Muscle layer of colon (tissue), 2 donors: ENCODE measurements around the gene FAM217A.

Source experiments
- H3K27ac ChIP-seq: one replicate; pipeline ENCODE4 v1.7.0; 2013; ENCODE audit warnings: low read depth, mild to moderate bottlenecking, low read length, moderate library complexity
- H3K27me3 ChIP-seq, 2 donors: one replicate each; pipeline ENCODE4 v1.7.0; 2013; ENCODE audit warnings: low read length in 2 of 2, mild to moderate bottlenecking in 2 of 2; ENCODE audit not compliant: insufficient read depth in 2 of 2, control insufficient read depth in 1 of 2
- H3K36me3 ChIP-seq: one replicate; pipeline ENCODE4 v1.7.0; 2013; ENCODE audit warnings: mild to moderate bottlenecking, low read length; ENCODE audit not compliant: insufficient read depth
- H3K4me1 ChIP-seq: one replicate; pipeline ENCODE4 v1.7.0; 2013; ENCODE audit warnings: mild to moderate bottlenecking, low read length; ENCODE audit not compliant: insufficient read depth
- H3K4me3 ChIP-seq, 2 donors: one replicate each; pipeline ENCODE4 v1.7.0; 2013; ENCODE audit warnings: low read length in 2 of 2, low read depth in 1 of 2, mild to moderate bottlenecking in 1 of 2, moderate library complexity in 1 of 2
- H3K9ac ChIP-seq: one replicate; pipeline ENCODE4 v1.7.0; 2013; ENCODE audit warnings: low read length
- H3K9me3 ChIP-seq: one replicate; pipeline ENCODE4 v1.7.0; 2013; ENCODE audit warnings: mild to moderate bottlenecking, low read length
- donor health status: abdominal sarcoma.
- donor health status: Adenocarcinoma of cecum.

The FAM217A gene

DNA sequence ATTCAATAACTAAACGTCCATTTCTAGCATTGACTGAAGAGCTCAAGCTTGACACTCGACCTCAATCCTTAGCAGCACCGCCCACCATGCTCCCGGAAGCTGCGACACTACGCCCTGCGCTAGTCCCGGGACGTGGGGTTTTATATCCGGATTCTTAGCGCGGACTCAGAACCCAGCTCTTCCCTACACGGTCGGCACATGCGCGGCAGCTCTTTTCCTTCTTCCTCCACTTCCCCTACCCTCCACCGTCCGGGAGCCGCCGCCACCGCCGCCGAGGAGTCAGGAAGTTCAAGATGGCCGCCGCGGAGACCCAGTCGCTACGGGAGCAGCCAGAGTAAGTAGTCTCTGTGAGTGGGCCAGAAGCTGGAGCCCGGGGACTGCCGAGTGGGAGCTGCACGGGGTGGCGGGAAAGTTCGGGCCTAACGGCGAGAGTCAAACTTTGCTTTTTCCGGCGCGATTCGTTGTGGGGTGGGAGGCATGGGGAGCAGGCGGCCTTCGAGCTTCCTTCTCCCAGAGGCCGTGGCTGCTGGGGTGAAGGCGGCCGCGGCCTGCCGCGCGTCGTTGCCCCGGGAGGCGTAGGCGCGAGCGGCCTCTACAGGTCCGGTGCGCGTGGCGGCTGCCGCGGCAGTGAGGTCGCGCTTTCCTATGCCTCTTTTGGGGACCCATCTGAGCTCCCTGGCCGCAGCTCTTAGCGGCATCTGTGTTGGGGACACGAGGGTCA lies 57.6 kb downstream of the FAM217A start:
- Histone ChIP-seq H3K4me1 (peaks cover 47% of the 10 kb centered on the region), H3K27me3 (no peaks in the 10 kb centered on the region), H3K9ac (peak overlapping the region; percentile 88)

DNA sequence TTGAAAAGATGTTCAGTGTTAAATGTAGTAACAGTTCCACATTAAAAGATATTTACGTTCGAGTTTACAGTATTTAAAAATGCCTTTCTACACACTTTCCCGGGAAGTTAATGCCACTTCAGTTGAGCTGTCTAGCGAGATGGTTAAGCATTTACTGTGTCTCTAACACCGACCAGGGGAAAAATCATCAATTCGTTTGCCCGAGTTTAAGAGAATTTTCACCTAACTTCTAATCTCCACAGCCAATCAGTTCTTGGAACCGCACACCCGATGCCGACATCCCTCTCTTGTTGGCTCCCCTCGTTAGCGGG lies 58.2 kb downstream of the FAM217A start:
- H3K4me1 ChIP-seq: peaks cover 47% of the 10 kb centered on the region
- no peaks in the 10 kb centered on the region for H3K27me3 ChIP-seq
- peak overlapping the region; percentile 88 for H3K9ac ChIP-seq
- peak overlapping the region; percentile 97 for H3K27ac ChIP-seq
- peak overlapping the region; percentile 91 for H3K4me3 ChIP-seq
- H3K9me3 ChIP-seq: no peaks in the 10 kb centered on the region
- H3K36me3 ChIP-seq: no peaks in the 10 kb centered on the region

More for the DNA sequence above, 57.6 kb downstream of the FAM217A start:
- no peaks in the 10 kb centered on the region for H3K9me3 ChIP-seq
- peak overlapping the region; percentile 99 for H3K27ac ChIP-seq
- peak overlapping the region; percentile 91 for H3K4me3 ChIP-seq
- H3K36me3 ChIP-seq: no peaks in the 10 kb centered on the region

DNA sequence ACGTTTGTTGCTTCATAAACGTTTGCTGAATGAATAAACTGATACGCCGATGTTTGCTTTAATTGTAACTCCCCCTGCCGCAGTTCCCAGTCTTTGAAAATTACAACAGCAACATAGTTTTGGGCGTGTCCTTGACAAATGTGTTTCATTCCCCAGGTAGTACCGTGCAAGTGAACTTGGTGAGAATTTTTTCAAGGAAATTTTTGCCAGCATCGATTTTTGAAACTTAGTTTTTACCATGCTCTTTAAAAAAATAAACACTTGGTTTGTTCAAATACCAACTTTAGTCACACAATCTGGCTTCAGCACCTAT lies 60.1 kb downstream of the FAM217A start:
- H3K9ac ChIP-seq: peak overlapping the region; percentile 79
- no peaks in the 10 kb centered on the region for H3K9me3 ChIP-seq
- H3K36me3 ChIP-seq: peaks cover 4% of the 10 kb centered on the region
- H3K4me1 ChIP-seq: peaks cover 39% of the 10 kb centered on the region
- peak overlapping the region; percentile 91 for H3K27ac ChIP-seq
- H3K4me3 ChIP-seq: peak overlapping the region; percentile 76 to 87
- H3K27me3 ChIP-seq: no peaks in the 10 kb centered on the region
